Measurements from ENCODE around the gene TAF15.

- no peak for TF ChIP-seq CTCF (IDR thresholded peaks at IDR 0.05)
- no peak for TF ChIP-seq POLR2A (IDR thresholded peaks at IDR 0.05)
Observed at GRCh38 chr17:35892091-35893035, 83.1 kb downstream of the TAF15 start.
